DMS53 treated with DMSO at 0.1 percent for 48 hours (cell line): ENCODE measurements around the gene MAP3K15.

ENCODE experiments used
- DNase-seq: peaks from one replicate; lab custom pipeline; 2025; ENCODE audit not compliant: unreplicated experiment; lab: John Stamatoyannopoulos, UW

Gene MAP3K15

GRCh38 chrX:19403696-19404095 is 111.6 kb downstream of the MAP3K15 start:
- no peak for DNase-seq

GRCh38 chrX:19392703-19393102 is 122.6 kb downstream of the MAP3K15 start:
- no peak for DNase-seq

- no peak for DNase-seq
These were observed 123.2 kb downstream of the MAP3K15 start for GRCh38 chrX:19392078-19392477.

- DNase-seq, result no peak
These were observed 126.0 kb downstream of the MAP3K15 start for GRCh38 chrX:19389227-19389845.

DNA sequence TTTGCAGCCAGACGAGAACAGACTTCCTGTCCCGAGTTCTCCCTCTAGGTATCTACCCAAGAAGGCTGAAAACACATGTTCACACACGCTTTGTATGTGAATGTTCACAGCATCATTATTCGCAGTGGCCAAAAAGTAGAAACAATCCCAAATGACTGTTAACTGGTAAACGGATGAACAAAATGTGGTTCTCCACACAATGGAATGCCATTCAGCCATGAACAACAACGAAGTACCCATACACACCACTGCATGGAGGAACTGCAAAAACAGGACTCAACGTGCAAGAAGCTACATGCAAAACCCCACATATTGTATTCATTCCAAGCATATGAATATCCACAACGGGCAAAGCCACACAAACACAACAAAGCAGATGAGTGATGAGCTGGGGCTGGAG is 126.6 kb downstream of the MAP3K15 start:
- DNase-seq, result no peak

DNA sequence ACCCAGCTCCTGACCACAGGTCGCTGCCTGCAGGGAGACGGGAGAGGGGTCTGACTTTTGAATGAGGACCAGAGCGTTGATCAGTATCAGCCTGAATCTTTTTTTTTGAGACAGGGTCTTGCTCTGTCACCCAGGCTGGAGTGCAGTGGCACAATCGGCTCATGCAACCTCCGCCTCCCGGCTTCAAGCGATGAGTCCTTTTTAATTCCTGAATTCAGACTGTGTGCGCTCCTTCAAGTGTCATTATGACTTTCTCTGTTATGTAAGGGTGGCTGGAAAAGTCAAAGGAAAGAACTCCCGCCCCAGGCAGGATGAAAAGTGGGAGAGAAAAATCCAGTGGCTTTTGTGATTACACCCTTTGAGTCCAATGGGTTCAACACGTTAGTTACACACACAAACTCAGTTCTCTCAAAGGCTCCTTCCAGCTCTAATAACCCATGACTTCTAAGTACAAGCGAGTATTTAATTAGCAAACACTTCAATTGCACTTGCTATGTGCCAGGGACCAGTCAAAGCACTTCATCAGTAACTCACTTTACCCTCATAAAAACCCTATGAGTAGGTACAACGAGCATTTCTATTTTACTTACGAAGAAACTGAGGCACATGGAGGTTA is 127.1 kb downstream of the MAP3K15 start:
- peak; percentile 4 for DNase-seq

DNA sequence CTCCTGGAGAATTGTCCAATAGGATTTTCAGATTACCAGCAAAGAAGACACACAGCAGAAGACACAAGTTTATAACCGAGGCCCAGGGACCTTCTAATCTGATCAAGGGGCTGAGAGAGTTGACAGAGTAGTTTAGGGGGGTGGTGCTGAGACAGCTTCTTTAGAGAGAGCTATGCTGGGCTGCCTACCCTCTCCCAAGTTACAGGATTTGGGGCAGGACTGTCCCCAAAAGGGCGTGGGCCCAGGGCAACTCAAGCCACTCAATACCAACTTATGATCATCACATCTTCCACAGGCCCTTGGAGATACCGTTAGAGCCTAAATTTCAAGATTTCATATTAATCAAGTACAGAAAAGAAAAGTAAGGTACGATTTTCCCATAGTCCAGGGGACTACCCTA is 128.6 kb downstream of the MAP3K15 start:
- no peak for DNase-seq

DNA sequence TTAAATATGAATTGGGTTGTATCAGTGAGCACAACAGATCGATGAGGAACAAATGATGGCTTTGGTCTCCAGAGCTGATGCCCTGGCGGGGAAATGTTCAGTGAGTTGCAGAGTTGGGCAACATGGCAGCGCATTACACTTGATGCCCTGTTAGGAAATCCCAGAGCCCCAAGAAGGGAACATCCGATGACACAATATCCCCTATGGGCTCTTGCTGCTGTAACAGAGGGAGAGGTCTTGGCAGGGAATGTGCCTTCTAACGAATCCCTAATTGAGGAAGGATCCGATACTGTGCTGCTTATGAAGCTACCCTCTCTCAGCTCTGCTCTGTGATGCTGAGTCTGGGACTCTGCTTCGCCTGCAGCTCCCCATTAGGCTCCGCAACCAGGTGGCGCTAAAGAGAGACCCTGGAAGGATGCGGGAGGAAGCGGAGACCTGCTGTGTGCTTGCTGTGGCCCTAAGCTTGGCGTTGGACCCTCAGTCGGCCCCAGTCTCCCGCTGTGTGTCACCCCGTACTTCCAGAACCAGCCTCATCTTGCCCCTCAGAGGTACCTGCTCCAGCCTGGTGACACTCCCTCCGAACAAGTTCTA is 132.7 kb downstream of the MAP3K15 start:
- peak; percentile 32 for DNase-seq

GRCh38 chrX:19381326-19381725 is 134.0 kb downstream of the MAP3K15 start:
- no peak for DNase-seq

DNA sequence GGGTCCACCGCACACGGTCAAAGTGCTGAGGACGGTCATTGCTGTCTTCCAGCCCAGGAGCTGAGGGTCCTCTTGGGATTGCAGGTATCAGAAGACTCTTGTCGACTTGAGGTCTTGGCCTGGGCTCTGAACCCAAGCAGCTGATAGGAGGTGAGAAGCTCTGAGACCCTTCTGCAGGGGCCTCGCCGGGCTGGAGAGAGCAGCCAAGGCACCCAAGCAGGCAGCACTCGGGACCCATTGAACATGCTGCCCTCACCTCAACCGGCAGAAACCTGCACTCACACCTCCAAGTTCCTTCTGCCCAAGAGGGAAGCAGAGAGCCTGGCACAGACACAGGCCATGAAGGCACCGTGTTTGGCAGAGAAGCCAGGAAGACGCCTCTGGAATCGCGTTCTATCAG is 137.5 kb downstream of the MAP3K15 start:
- DNase-seq, result no peak

GRCh38 chrX:19375546-19375945 is 139.8 kb downstream of the MAP3K15 start:
- no peak for DNase-seq

DNA sequence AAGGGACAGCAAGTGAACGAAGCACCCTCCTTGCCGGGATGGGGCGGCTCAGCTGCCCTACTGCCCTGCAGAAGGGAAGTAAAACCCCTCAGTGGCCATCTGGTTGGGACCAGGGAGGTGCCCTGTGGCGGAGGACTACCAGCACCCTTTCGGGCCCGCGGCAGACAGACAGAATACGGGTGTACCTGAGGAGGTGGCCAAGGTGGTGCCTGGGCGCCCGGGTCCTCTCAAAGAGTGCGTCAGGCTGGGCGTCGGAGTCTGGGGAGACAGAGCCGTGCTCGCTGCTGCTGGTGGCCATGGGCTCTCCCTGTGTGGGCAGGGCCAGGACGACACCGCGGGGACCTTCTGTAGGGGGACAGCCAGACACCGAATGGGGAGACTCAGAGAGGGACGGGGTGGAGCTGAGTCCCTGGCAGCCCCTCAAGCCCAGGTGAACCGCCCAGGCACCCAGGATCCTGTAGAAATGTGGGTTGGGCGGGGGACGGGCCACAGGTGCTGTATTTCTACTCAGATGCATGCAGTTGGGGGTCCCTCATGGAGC is 141.9 kb downstream of the MAP3K15 start:
- no peak for DNase-seq

DNA sequence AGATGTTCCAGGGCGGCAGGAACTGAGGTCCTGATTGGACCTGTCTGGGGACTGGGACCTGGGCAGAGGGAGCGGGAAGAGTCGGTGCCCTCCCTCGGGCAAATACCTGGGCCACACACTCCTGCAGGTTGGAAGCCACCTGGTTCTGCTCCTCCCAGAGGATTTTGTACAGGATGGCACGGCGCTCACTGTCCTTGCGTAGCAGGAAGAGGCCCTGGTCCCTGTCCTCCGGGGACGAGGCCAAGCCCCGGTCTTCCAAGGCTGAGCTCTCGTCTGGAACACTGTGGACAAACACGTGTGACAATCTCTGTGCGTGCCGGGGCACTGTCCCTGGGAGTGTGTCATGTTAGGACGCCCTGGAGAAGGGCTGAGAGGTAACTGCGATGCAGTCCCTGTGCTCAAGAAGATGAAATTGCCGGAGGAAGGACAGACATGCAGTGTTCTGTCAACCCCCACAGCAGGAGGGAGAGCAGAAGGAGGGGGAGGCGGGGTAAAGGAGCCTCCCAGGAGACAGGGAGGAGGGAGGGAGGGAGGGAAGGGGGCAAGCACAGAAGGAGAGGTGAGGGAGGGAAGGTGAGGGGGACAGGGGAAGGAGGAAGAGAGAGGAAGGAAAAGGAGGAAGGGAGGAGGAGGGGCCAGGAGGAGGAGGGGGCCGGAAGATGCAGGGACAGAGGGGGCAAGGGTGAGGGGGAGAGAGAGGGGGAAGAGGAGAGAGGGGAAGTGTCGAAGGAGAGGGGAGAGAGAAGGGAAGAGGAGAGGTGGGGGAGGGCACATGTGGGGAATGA is 142.6 kb downstream of the MAP3K15 start:
- DNase-seq, result peak; percentile 69

GRCh38 chrX:19372170-19372546 is 143.2 kb downstream of the MAP3K15 start:
- peak; percentile 69 for DNase-seq

DNA sequence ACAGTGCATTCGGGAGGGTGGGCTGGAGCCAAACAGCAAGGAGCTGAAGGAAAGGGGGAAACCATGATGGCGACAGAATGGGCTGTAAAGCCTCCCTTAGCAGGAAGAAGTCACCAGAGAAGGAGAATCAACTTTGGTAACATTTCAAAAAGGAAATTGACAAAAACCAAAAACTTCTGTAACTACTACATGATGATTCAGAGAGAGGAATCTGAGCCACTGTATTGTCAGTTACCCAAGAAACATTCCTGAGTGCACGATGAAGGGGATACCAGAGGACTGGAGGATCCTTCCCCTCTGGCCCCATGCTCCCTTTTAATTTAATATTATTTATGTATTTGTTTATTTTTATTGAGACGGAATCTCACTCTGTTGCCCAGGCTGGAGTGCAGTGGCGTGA is 145.2 kb downstream of the MAP3K15 start:
- no peak for DNase-seq

DNA sequence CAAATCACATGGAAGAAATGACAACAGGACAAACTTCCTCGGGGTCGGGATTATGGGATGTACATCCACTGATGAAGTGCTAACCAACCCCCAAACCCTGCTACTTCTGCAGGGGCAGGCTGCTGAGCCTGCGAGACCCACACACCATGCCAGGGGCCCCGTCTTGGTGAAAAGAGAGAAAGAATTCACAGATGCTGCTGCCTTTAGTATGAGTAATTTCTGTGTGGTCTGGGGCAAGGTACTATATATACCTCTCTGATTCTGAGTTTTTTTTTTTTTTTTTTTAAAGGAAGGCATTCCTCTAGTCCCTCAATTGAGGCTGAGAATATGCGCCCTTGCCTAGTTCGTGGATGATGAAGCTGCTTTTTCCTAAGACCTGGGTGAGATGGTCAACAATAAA is 146.7 kb downstream of the MAP3K15 start:
- DNase-seq, result no peak

DNA sequence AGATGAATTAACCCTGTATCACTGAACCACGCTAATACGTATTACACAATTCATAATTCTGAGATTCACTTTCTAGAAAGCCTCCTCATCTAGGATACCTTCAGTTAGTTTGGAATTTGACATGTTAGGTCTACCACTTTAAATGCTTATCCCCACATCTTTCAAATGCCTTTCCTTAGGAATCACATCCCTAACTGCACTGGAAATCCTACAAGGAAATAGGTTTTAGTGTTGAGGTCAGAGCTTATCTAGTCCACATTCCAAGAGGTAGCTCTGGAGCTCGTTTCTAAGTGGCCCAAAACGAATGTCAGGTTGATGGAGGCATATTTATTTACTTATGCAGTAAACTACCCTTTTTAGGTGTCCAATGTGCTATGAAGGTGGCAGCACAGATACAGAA is 153.6 kb downstream of the MAP3K15 start:
- DNase-seq, result no peak

DNA sequence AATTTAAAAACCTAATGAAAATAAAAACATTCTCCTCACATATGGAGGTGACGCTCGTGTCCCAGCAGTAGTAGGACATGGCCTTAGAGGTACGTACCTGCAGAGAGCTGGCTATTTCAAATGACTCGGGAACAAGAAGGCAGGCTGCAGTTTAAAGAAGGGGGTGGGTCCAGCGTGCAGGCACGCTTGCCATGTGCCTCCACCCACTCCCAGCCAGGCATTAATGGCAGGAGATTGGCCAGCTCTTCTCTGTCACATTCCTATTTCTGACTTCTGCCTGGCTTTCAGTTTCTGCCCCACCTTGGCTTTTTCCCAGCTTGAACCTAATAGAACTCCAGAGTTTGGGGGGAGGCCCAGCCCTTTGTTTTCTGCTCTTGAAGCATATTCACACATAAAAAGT is 154.4 kb downstream of the MAP3K15 start:
- no peak for DNase-seq

- no peak for DNase-seq
These were observed 156.8 kb downstream of the MAP3K15 start for GRCh38 chrX:19358521-19358920.

DNA sequence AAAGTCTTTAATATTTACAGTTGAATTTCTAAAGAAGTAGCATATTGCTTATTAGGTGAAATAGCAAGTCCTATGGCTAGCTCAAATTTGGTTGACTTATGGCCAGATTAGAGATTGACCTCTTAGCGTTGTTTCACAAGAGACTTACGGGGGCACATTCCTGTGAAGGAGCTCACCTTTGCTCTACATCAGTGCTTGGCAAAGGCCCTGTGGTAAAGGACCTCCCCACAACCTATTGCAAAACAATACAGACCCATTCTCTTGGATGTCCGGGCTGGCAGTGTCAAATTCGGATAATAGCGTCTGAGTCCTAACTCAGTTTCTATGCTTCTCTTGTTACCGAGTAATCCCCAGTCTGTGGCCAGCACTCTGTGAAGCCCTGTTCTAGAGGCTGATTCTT is 160.7 kb downstream of the MAP3K15 start:
- no peak for DNase-seq

- DNase-seq, result no peak
These were observed 164.3 kb downstream of the MAP3K15 start for GRCh38 chrX:19350941-19351384.

GRCh38 chrX:19349264-19349663 is 166.0 kb downstream of the MAP3K15 start:
- no peak for DNase-seq
